GM12878 (cell line): ENCODE measurements around the gene LARGE1. TPM values are rescaled to one million over a fixed set of nuclear protein-coding genes. Genes with fewer than 3 reads are reported as not detected.

Source experiments
- BMI1 ChIP-seq: fragments of 450-650 bp; IDR thresholded peaks from 2 replicates; pipeline ENCODE4 v1.6.1; 2016; ENCODE audit warnings: mild to moderate bottlenecking, moderate library complexity, borderline replicate concordance
- GABPA ChIP-seq: IDR thresholded peaks from 2 replicates; pipeline ENCODE4 v1.6.1; 2014; ENCODE audit warnings: antibody characterized with exemption, low read depth, mild to moderate bottlenecking, inconsistent platforms
- POLR2AphosphoS2 ChIP-seq: IDR thresholded peaks from 2 replicates; pipeline ENCODE4 v1.6.1; 2011; ENCODE audit warnings: low read depth, mild to moderate bottlenecking, low read length, improper control_type of control experiment, moderate library complexity
- SIX5 ChIP-seq: IDR thresholded peaks from 2 replicates; pipeline ENCODE4 v1.6.1; 2011; ENCODE audit warnings: mild to moderate bottlenecking, low read depth, low read length, moderate library complexity; ENCODE audit not compliant: severe bottlenecking
- SMAD1 ChIP-seq: fragments of 450-650 bp; IDR thresholded peaks from 2 replicates; pipeline ENCODE4 v1.6.1; 2018; ENCODE audit warnings: mild to moderate bottlenecking, low read depth; ENCODE audit not compliant: partially characterized antibody
- SMAD5 ChIP-seq: IDR thresholded peaks from 2 replicates; pipeline ENCODE4 v1.6.1; 2016; ENCODE audit warnings: antibody characterized with exemption, low read depth
- polyA plus RNA-seq, 11 experiments: library from polyadenylated mRNA; depleted of rRNA in 4 of 11; unstranded in 6 of 11; stranded (reverse) in 5 of 11; fragments of >200 nt; fragmentation: Nextera tagmentation in 4 of 11; fragmentation: Illumina TruSeq in 1 of 11; extraction: Ambion mirVana in 4 of 11; extraction: Trizol in 1 of 11; gene quantifications; 1 replicate in 1 of 11; 2 replicates in 10 of 11; pipeline versions ENCODE4 v1.2.1 to v1.2.3, GENCODE V29; 2011 to 2016; ENCODE audit warnings: inconsistent platforms in 2 of 11, missing spikeins in 2 of 11, low read depth in 1 of 11
- total RNA-seq, 4 experiments: library from RNA; depleted of rRNA in 3 of 4; stranded (reverse); fragments of >200 nt in 3 of 4; fragmentation: Illumina TruSeq in 1 of 4; extraction: Trizol in 1 of 4; gene quantifications; 2 replicates each; pipeline versions ENCODE4 v1.2.1 to v1.2.3, GENCODE V29; 2013 to 2021
- TF ChIP-seq, protein P1 (sequence below): fragments of 150-350 bp; IDR thresholded peaks from 2 replicates; pipeline ENCODE4 v1.6.1; 2014; ENCODE audit warnings: mild to moderate bottlenecking, low read depth, low read length
- TF ChIP-seq, protein P2 (sequence below): IDR thresholded peaks from 2 replicates; pipeline ENCODE4 v1.6.1; 2012; ENCODE audit warnings: low read depth, low read length, improper control_type of control experiment
- TF ChIP-seq, protein P3 (sequence below): fragments of 450-650 bp; IDR thresholded peaks from 2 replicates; pipeline ENCODE4 v1.6.1; 2014; ENCODE audit warnings: mild to moderate bottlenecking
- TF ChIP-seq, protein P4 (sequence below): fragments of 450-650 bp; IDR thresholded peaks from 2 replicates; pipeline ENCODE4 v1.6.1; 2017; ENCODE audit warnings: borderline replicate concordance

Gene LARGE1
- total and polyA plus RNA-seq, 10 of the 15 experiments (the other 5 are each of a cell fraction or from before 2014, with no cell fraction given) = 3.2 to 41.4 (median 17.3) TPM

DNA sequence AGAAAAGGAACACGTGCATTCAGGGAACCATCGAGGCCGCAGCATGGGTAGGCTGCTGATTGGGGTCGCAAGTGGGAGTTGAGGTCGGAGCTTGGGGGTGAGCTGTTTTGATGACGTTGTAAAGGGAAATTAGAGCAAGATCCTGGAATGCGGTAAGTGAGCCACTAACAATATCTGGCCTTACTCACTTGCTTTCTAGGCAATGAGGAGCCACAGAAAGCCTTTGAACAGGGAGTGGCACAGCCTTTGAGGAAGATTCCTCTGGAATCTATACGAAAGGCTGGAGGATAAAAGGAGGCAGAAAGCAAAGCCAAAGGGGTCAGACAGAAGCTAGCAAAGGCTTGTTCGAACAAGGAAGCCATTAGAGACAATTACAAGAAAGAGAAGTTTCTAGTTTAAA is 197.5 kb downstream of the LARGE1 start (continued):
- TF ChIP-seq, protein P1, sequence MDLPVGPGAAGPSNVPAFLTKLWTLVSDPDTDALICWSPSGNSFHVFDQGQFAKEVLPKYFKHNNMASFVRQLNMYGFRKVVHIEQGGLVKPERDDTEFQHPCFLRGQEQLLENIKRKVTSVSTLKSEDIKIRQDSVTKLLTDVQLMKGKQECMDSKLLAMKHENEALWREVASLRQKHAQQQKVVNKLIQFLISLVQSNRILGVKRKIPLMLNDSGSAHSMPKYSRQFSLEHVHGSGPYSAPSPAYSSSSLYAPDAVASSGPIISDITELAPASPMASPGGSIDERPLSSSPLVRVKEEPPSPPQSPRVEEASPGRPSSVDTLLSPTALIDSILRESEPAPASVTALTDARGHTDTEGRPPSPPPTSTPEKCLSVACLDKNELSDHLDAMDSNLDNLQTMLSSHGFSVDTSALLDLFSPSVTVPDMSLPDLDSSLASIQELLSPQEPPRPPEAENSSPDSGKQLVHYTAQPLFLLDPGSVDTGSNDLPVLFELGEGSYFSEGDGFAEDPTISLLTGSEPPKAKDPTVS = no peak
- TF ChIP-seq, protein P2, sequence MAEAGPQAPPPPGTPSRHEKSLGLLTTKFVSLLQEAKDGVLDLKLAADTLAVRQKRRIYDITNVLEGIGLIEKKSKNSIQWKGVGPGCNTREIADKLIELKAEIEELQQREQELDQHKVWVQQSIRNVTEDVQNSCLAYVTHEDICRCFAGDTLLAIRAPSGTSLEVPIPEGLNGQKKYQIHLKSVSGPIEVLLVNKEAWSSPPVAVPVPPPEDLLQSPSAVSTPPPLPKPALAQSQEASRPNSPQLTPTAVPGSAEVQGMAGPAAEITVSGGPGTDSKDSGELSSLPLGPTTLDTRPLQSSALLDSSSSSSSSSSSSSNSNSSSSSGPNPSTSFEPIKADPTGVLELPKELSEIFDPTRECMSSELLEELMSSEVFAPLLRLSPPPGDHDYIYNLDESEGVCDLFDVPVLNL = no peak
- TF ChIP-seq, protein P3, sequence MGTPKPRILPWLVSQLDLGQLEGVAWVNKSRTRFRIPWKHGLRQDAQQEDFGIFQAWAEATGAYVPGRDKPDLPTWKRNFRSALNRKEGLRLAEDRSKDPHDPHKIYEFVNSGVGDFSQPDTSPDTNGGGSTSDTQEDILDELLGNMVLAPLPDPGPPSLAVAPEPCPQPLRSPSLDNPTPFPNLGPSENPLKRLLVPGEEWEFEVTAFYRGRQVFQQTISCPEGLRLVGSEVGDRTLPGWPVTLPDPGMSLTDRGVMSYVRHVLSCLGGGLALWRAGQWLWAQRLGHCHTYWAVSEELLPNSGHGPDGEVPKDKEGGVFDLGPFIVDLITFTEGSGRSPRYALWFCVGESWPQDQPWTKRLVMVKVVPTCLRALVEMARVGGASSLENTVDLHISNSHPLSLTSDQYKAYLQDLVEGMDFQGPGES = no peak
- TF ChIP-seq SMAD1 (no peak), GABPA (no peak), SMAD5 (no peak), SIX5 (no peak), BMI1 (no peak), POLR2AphosphoS2 (no peak)
- TF ChIP-seq, protein P4, sequence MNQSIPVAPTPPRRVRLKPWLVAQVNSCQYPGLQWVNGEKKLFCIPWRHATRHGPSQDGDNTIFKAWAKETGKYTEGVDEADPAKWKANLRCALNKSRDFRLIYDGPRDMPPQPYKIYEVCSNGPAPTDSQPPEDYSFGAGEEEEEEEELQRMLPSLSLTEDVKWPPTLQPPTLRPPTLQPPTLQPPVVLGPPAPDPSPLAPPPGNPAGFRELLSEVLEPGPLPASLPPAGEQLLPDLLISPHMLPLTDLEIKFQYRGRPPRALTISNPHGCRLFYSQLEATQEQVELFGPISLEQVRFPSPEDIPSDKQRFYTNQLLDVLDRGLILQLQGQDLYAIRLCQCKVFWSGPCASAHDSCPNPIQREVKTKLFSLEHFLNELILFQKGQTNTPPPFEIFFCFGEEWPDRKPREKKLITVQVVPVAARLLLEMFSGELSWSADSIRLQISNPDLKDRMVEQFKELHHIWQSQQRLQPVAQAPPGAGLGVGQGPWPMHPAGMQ = no peak
- TF ChIP-seq, all 136 proteins: peak for 0
